Esophagus muscularis mucosa (tissue), 4 donors: ENCODE results near the gene NLRP14. TPM values are rescaled to one million over a fixed set of nuclear protein-coding genes. Genes with fewer than 3 reads are reported as not detected.

Experiments
- DNase-seq: peaks from one replicate; pipeline ENCODE4 v3.0.0-alpha.2; 2017; ENCODE audit errors: extremely low spot score
- H3K27ac ChIP-seq, 4 donors: fragments of 200-600 bp; sonication (generic); replicated peaks in 1 of 4; 1 replicate in 3 of 4; 2 replicates in 1 of 4; pipeline ENCODE4 v1.5.1; 2016 to 2019; ENCODE audit warnings: mild to moderate bottlenecking in 1 of 4
- H3K27me3 ChIP-seq, 4 donors: fragments of 200-600 bp; sonication (generic); one replicate each; pipeline versions ENCODE4 v1.5.1 to v1.6.0; 2016 to 2019
- H3K36me3 ChIP-seq, 4 donors: fragments of 200-600 bp; sonication (generic); one replicate each; pipeline ENCODE4 v1.5.1; 2016 to 2019
- H3K4me1 ChIP-seq, 4 donors: fragments of 200-600 bp; sonication (generic); one replicate each; pipeline ENCODE4 v1.5.1; 2016 to 2019
- H3K4me3 ChIP-seq, 4 donors: fragments of 200-600 bp; sonication (generic); 1 replicate in 2 of 4; 2 replicates in 2 of 4; pipeline ENCODE4 v1.5.1; 2016 to 2019; ENCODE audit warnings: mild to moderate bottlenecking in 4 of 4, moderate library complexity in 1 of 4
- H3K9me3 ChIP-seq, 4 donors: fragments of 200-600 bp; sonication (generic); 1 replicate in 3 of 4; 2 replicates in 1 of 4; pipeline ENCODE4 v1.5.1; 2016 to 2019
- CTCF ChIP-seq, 3 experiments: fragments of 200-600 bp in 2 of 3; fragments of 450-650 bp in 1 of 3; sonication (generic) in 2 of 3; IDR thresholded peaks; one replicate each; pipeline ENCODE4 v1.5.1; 2017 to 2019; ENCODE audit warnings: antibody characterized with exemption in 3 of 3, mild to moderate bottlenecking in 2 of 3, moderate library complexity in 1 of 3
- EP300 ChIP-seq: sonication (generic); formaldehyde crosslinking; IDR thresholded peaks from one replicate; pipeline ENCODE4 v1.6.1; 2017; ENCODE audit warnings: antibody characterized with exemption
- POLR2A ChIP-seq: fragments of 450-650 bp; IDR thresholded peaks from one replicate; pipeline ENCODE4 v1.6.1; 2017; ENCODE audit warnings: antibody characterized with exemption, moderate library complexity, mild to moderate bottlenecking, low read depth
- POLR2AphosphoS5 ChIP-seq, 2 donors: sonication (generic); formaldehyde crosslinking; IDR thresholded peaks; one replicate each; pipeline ENCODE4 v1.6.1; 2017; ENCODE audit warnings: antibody characterized with exemption in 2 of 2
- WGBS: methylation state at CpG from one replicate; pipeline ENCODE4 v1.1.5; 2018; 5-methylcytosine and 5-hydroxymethylcytosine counted together
- intact Hi-C: fragments of 100-400 bp; cut with DNase I; formaldehyde crosslinking; loops from one replicate; pipeline ENCODE4 v1.15.1; 2023
- total RNA-seq, 4 donors: library from RNA; depleted of rRNA; stranded (reverse); fragments of >200 nt; gene quantifications; one replicate each; pipeline versions ENCODE4 v1.1.0 to v1.2.1, GENCODE V29; 2016

NLRP14 gene
- total RNA-seq, 4 donors from 2014 or later, result not detected

- Histone ChIP-seq H3K27ac (no peak overlapping the region), H3K9me3 (no peaks in the 10 kb centered on the region), H3K27me3 (no peaks in the 10 kb centered on the region), H3K36me3 (no peaks in the 10 kb centered on the region), H3K4me1 (peaks cover 0 to 17% (median 10%) of the 10 kb centered on the region in 4 donors), H3K4me3 (no peak overlapping the region)
- 58% methylated on average over 2 of the region's 2 CpGs for whole genome bisulfite sequencing
- DNase-seq, result no peak
- no peak for TF ChIP-seq EP300
- TF ChIP-seq POLR2A, result no peak
- TF ChIP-seq POLR2AphosphoS5 (IDR thresholded peaks at IDR 0.05), result no peak
- TF ChIP-seq CTCF (IDR thresholded peaks at IDR 0.05), result no peak
- intact Hi-C loops, result no loop called here
These were observed 28.3 kb upstream of the NLRP14 start for GRCh38 chr11:6992026-6992425.

GRCh38 chr11:6992457-6993417 lies 27.5 kb upstream of the NLRP14 start:
- H3K27me3 ChIP-seq, result no peaks in the 10 kb centered on the region

GRCh38 chr11:6995703-6996102 lies 24.6 kb upstream of the NLRP14 start:
- Histone ChIP-seq H3K4me1 (peaks cover 0 to 17% (median 10%) of the 10 kb centered on the region in 4 donors), H3K36me3 (peaks cover 7 to 12% (median 9%) of the 10 kb centered on the region in 4 donors), H3K9me3 (no peaks in the 10 kb centered on the region), H3K4me3 (no peak overlapping the region), H3K27ac (no peak overlapping the region), H3K27me3 (no peaks in the 10 kb centered on the region)
- no peak for DNase-seq
- no peak for TF ChIP-seq EP300
- TF ChIP-seq POLR2AphosphoS5 (IDR thresholded peaks at IDR 0.05), result no peak
- no peak for TF ChIP-seq CTCF (IDR thresholded peaks at IDR 0.05)
- TF ChIP-seq POLR2A, result no peak
- intact Hi-C loops, result no loop called here

More at GRCh38 chr11:6992457-6993417, 27.5 kb upstream of the NLRP14 start:
- peak in 1 of 2 donors; percentile 39 for TF ChIP-seq POLR2AphosphoS5 (IDR thresholded peaks at IDR 0.05)
- TF ChIP-seq POLR2A, result no peak
- 28% methylated on average over 11 of the region's 11 CpGs for WGBS
- H3K4me3 ChIP-seq, result no peak overlapping the region
- no peak overlapping the region for H3K27ac ChIP-seq
- no peak for DNase-seq
- no peaks in the 10 kb centered on the region for H3K9me3 ChIP-seq
- H3K36me3 ChIP-seq, result no peaks in the 10 kb centered on the region
- H3K4me1 ChIP-seq, result peaks cover 0 to 17% (median 10%) of the 10 kb centered on the region in 4 donors
- intact Hi-C loops, result no loop called here

GRCh38 chr11:7004482-7004881 lies 15.8 kb upstream of the NLRP14 start:
- Histone ChIP-seq H3K27me3 (no peaks in the 10 kb centered on the region), H3K4me1 (no peaks in the 10 kb centered on the region), H3K36me3 (peaks cover 7 to 28% (median 14%) of the 10 kb centered on the region in 4 donors), H3K9me3 (no peaks in the 10 kb centered on the region), H3K4me3 (no peak overlapping the region), H3K27ac (no peak overlapping the region)
- 33% methylated on average over 3 of the region's 3 CpGs for WGBS
- no peak for TF ChIP-seq POLR2AphosphoS5 (IDR thresholded peaks at IDR 0.05)
- TF ChIP-seq CTCF (IDR thresholded peaks at IDR 0.05), result no peak
- intact Hi-C loops, result no loop called here
- no peak for DNase-seq

GRCh38 chr11:7014118-7014517 lies 6.2 kb upstream of the NLRP14 start:
- TF ChIP-seq CTCF (IDR thresholded peaks at IDR 0.05) (no peak), POLR2AphosphoS5 (IDR thresholded peaks at IDR 0.05) (no peak), POLR2A (no peak), EP300 (no peak)
- no peak overlapping the region for H3K27ac ChIP-seq
- no peak overlapping the region for H3K4me3 ChIP-seq
- 100% methylated on average over 1 of the region's 1 CpG for WGBS
- H3K9me3 ChIP-seq, result no peaks in the 10 kb centered on the region
- H3K4me1 ChIP-seq, result peaks cover 0 to 4% (median 0%) of the 10 kb centered on the region in 4 donors
- DNase-seq, result no peak
- intact Hi-C loops, result no loop called here
- H3K36me3 ChIP-seq, result peaks cover 0 to 4% (median 0%) of the 10 kb centered on the region in 4 donors
- no peaks in the 10 kb centered on the region for H3K27me3 ChIP-seq
